BJ (cell line): ENCODE results near the gene PHYHD1. TPM values are rescaled to one million over a fixed set of nuclear protein-coding genes. Genes with fewer than 3 reads are reported as not detected.

ENCODE experiments used
- CTCF ChIA-PET: fragments of 350-600 bp; formaldehyde crosslinking; extraction: SDS; loops from one replicate; lab custom pipeline; 2021; ENCODE audit warnings: antibody characterized with exemption, inconsistent platforms; lab: Yijun Ruan, JAX
- POLR2A ChIA-PET: fragments of 300-600 bp; sonication (Branson Sonifier 250); formaldehyde crosslinking; extraction: SDS; loops from one replicate; lab custom pipeline; 2021; ENCODE audit warnings: antibody characterized with exemption; lab: Charles Lee
- DNase-seq: peaks from one replicate; pipeline ENCODE4 v3.0.0-alpha.2; 2011; ENCODE audit warnings: low read depth
- H3K27me3 ChIP-seq: 2 replicates; pipeline ENCODE4 v1.6.0; 2011; ENCODE audit warnings: low read length; ENCODE audit not compliant: control insufficient read depth, insufficient read depth
- H3K36me3 ChIP-seq: 2 replicates; pipeline ENCODE4 v1.5.1; 2011; ENCODE audit warnings: low read length; ENCODE audit not compliant: control insufficient read depth, insufficient read depth
- H3K4me3 ChIP-seq: 2 replicates; pipeline ENCODE4 v1.5.1; 2011; ENCODE audit warnings: low read depth, mild to moderate bottlenecking, control low read depth, low read length
- polyA plus RNA-seq: library from polyadenylated mRNA; depleted of rRNA; stranded (reverse); fragments of >200 nt; gene quantifications from 2 replicates; pipeline ENCODE4 v1.2.3, GENCODE V29; 2011
- TF ChIP-seq, protein P1 (sequence below): IDR thresholded peaks from 2 replicates; pipeline ENCODE4 v1.5.1; 2011; ENCODE audit warnings: low read depth, mild to moderate bottlenecking, control low read depth, inconsistent platforms, low read length, moderate library complexity; ENCODE audit not compliant: insufficient read depth

The PHYHD1 gene
- polyA plus RNA-seq, 1 experiment: 18.6 TPM

- no peak for DNase-seq
- ChIA-PET CTCF (no interaction called here), POLR2A (no interaction called here)
- TF ChIP-seq, protein P1, sequence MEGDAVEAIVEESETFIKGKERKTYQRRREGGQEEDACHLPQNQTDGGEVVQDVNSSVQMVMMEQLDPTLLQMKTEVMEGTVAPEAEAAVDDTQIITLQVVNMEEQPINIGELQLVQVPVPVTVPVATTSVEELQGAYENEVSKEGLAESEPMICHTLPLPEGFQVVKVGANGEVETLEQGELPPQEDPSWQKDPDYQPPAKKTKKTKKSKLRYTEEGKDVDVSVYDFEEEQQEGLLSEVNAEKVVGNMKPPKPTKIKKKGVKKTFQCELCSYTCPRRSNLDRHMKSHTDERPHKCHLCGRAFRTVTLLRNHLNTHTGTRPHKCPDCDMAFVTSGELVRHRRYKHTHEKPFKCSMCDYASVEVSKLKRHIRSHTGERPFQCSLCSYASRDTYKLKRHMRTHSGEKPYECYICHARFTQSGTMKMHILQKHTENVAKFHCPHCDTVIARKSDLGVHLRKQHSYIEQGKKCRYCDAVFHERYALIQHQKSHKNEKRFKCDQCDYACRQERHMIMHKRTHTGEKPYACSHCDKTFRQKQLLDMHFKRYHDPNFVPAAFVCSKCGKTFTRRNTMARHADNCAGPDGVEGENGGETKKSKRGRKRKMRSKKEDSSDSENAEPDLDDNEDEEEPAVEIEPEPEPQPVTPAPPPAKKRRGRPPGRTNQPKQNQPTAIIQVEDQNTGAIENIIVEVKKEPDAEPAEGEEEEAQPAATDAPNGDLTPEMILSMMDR: no peak
- Histone ChIP-seq H3K36me3 (peaks cover 11% of the 10 kb centered on the region), H3K27me3 (no peaks in the 10 kb centered on the region), H3K4me3 (no peak overlapping the region)
These were observed 36.6 kb upstream of the PHYHD1 start for GRCh38 chr9:128884164-128884563.

DNA sequence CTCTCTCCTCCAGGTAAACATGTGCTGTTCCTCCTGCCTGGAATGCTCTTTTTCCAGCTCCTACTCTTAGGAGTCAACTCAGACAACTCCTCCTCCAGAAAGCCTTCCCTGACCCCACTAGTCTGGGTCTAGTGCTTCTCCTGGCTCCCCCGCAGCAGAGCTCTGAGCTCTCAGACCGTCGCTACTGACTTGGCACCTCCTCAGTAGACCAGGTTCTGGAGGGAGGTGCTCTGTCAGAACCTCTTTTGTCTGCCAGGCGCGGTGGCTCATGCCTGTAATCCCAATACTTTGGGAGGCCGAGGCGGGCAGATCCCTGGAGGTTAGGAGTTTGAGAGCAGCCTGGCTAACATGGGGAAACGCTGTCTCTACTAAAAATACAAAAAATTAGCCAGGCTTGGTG, 35.4 kb upstream of the PHYHD1 start:
- Histone ChIP-seq H3K36me3 (peaks cover 11% of the 10 kb centered on the region), H3K27me3 (no peaks in the 10 kb centered on the region), H3K4me3 (no peak overlapping the region)
- CTCF ChIA-PET: interaction anchor here (0.6 kb wide), 1 partner anchor 21 kb away, joined by 4 read pairs; no protein-coding TSS in a partner anchor
- TF ChIP-seq, protein P1: no peak
- DNase-seq: no peak
- POLR2A ChIA-PET: no interaction called here

GRCh38 chr9:128885798-128886197, 35.0 kb upstream of the PHYHD1 start:
- Histone ChIP-seq H3K36me3 (peaks cover 11% of the 10 kb centered on the region), H3K4me3 (no peak overlapping the region), H3K27me3 (no peaks in the 10 kb centered on the region)
- POLR2A ChIA-PET: no interaction called here
- no peak for DNase-seq
- TF ChIP-seq, protein P1: no peak
- CTCF ChIA-PET: no interaction called here

GRCh38 chr9:128886211-128886891, 34.4 kb upstream of the PHYHD1 start:
- Histone ChIP-seq H3K36me3 (peaks cover 11% of the 10 kb centered on the region), H3K4me3 (no peak overlapping the region), H3K27me3 (no peaks in the 10 kb centered on the region)
- ChIA-PET POLR2A (no interaction called here), CTCF (interaction anchor here (0.6 kb wide), 1 partner anchor 288 kb away, joined by 3 read pairs; no protein-coding TSS in a partner anchor)
- TF ChIP-seq, protein P1: no peak
- DNase-seq: no peak

DNA sequence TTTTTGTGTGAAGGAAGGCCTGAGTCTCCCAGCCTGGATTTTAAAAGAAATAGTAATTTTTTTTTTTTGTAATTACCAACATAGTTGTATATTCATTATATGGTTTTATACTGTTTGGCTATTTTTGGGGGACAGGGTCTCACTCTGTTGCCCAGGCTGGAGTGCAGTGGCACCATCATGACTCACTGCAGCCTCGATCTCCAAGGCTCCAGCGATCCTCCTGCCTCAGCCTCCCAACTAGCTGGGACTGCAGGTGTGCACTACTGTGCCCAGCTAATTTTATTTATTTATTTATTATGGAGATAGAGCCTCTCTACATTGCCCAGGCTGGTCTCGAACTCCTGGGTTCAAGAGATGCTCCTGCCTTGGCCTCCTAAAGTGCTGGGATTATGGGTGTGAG, 33.7 kb upstream of the PHYHD1 start:
- Histone ChIP-seq H3K4me3 (no peak overlapping the region), H3K36me3 (peaks cover 16% of the 10 kb centered on the region), H3K27me3 (no peaks in the 10 kb centered on the region)
- TF ChIP-seq, protein P1: no peak
- no peak for DNase-seq
- ChIA-PET POLR2A (no interaction called here), CTCF (interaction anchor here (0.6 kb wide), 1 partner anchor 287 kb away, joined by 3 read pairs; no protein-coding TSS in a partner anchor)
